Measurements from ENCODE around the gene SPDYC.
"Not testable (repeated sequence)": the region's sequence is repeated elsewhere in the genome, so short reads cannot be mapped to it uniquely, and the experiment has no call there.

SPDYC gene

DNA sequence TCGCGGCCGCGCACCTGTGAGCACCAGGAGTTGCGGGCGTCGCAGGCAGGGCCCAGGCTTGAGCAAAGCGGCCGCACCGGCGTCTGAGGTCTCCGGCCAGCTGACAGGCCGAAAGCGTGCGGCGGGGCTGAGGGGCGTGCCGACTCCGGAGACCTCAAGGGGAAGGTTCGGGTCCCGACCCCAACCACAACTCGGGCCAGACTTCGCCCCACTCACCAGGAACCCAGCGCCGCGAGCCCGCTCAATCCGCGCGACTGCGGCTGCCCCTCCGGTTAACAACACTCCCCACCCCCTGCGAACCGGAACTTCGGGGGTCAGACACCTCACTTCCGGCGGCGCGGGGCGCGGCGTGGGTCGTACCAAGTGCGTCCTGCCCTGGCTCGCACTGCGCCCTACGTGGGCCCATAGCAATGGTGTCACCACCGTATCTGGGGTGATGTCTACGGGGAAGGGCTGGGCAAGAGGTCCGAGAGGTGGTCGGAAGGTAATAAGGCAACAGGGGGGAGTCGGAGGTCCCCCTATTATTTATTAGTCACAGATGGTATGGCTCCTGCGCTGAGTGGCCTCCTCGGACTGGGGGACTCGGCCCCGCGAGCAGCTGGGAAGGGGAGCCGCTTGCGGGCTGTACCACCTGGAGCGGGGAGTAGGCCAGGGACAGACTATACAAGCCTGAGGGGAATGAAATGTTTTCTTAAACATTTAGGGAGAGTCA, 35.6 kb upstream of the SPDYC start, which contains the start of gene SYVN1:
Gene SYVN1 (minus strand): TSS at position 280 of the 712 bp plus-strand sequence. CDS start 918 bp downstream, outside the sequence.
- no peak for DNase-seq

GRCh38 chr11:65134952-65135632, 34.9 kb upstream of the SPDYC start:
- no peak for DNase-seq

DNA sequence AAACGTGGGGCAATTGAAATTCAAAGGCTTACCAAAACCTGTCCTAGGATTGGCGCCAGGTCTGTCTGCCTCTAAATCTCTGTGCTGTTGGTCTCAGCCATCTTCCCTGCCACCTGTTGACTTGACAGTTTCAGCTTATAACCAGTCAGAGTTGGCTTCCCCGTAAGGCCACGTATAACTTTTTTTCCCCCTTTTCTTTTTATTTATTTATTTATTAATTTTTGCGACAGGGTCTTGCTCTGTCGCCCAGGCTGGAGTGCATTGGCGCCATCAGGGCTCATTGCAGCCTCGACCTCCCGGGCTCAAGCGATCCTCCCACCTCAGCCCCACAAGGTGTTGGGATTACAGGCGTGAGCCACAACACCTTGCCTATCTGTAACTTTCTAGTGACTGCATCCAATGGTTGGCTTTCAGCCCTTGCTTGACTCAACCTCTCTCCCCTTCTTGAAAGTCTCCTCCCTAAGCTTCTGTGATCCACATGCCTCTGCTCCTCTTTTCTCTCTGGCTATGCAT, 34.3 kb upstream of the SPDYC start:
- no peak for DNase-seq

DNA sequence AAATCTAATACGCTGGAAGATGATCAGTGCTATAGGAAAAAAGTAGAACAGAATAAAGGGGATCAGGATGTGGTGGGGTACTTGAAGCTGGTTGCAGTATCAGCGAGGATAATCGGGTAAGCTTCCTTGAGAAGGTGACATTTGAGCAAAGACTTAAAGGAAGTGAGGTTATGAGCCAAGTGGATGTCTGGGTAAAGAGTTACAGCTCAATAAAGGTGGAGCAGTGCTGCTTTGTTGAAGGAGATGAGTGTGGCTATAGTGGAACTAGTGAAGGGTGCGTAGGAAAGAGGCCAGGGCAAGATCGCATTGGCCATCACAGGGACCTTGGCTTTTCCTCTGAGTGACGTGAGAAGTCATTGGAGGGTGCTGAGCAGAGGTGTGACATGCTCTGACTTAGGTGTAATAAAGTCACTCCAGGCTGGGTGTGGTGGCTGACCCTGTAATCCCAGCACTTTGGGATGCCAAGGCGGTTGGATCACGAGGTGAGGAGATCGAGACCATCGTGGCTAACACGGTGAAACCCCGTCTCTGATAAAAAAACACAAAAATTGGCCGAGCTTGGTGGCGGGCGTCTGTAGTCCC, 33.4 kb upstream of the SPDYC start:
- DNase-seq, result no peak

DNA sequence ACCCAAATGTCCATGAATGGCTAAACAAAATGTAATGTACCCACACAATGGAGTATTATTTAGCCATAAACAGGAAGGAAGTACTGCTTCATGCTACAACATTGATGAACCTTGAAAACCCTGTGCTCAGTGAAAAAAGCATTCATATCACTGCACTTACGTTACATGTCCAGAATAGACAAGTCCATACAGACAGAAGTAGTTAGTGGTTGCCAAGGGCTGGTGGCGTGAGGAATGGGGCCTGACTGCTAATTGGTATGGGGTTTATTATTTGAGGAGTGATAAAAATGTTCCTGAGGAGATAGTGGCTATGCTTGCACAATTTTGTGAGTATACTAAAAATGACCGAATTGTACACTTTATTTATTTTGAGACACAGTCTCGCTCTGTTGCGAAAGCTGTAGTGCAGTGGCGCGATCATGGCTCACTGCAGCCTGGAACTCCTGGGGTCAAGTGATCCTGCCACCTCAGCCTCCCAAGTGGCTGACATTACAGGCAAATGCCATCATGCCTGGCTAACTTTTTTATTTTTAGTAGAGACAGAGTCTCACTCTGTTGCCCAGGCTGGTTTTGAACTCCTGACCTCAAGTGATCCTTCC, 28.0 kb upstream of the SPDYC start:
- DNase-seq, result no peak

DNA sequence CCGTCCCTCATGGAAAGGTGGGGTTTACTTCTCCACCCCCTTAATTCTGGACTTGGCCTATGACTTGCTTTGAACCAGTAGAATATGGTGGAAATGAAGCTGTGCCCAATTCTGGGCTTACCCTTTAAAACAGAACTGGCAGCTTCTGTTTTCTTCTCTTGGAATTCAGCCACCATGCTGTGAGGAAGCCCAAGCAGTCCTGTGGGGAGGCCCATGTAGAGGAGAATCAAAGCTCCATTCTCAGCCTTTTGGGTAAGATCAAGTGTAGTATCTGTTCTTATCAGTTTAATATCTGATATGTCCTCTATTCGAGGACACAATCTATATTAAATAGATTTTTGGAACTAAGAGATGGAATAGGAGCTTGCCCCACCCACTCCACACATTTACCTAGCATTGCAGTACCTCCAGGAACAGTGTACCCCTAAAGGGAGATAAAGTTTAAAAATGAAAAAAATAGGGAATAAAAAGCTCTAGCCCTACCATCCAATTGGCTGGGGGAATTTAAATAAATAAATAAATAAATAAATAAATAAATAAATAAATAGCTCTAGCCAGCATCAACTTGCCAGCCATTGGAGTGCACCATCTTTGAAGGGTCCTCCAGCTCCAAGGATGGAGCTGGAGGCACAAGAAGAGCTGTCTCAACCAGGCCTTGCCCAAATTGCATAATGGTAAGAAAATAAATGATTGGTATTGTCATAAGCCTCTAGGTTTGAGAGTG, 22.5 kb upstream of the SPDYC start:
- no peak for DNase-seq

GRCh38 chr11:65148657-65149056, 21.4 kb upstream of the SPDYC start:
- no peak for DNase-seq

DNA sequence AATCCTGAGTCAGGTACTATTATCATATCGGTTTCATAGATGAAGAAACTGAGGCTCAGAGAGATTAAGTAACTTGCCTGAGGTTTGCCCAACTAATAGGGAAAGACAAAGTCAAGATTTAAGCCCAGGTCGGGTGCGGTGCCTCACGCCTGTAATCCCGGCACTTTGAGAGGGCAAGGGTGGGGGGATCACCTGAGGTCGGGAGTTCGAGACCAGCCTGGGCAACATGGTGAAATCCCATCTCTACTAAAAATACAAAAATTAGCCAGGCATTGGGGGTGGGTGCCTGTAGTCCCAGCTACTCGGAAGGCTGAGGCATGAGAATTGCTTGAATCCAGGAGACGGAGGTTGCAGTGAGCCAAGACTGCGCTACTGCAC, 19.9 kb upstream of the SPDYC start:
- not testable (repeated sequence) for DNase-seq

DNA sequence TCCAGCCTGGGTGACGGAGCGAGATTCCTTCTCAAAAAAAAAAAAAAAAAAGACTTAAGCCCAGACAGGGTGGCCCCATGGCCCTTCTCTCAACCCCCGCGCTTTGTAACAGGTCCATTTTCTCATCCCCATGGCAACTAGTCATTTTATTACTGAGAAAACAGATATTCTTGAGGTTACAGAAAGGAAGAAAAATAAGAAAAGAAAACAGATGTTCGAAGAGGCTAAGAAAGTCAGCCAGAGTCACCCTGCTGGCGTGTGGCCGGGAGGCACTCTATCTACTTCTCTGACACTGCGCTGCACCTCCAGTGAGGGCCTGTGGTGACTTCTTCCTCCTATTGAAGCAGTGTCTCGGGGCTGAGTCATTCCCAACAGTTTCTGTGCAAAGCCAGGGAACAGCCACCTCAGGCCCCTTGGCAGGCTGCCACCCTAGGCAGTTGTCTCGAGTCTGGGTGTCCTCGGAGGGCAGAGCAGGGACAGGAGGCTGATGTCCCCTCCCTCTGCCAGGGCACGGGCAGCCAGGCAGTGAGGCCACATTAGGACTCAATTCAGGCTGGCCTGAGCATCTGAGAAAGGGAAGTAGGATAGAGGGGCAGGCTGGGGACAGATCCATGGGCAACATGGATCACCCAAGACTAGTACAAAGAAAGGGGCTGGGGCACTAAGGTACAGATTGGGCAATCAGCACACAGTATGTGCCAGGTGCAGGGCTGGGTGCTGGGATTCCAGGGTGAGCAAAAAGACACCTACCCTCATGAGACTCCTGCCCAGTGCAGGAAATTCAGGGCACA, 19.3 kb upstream of the SPDYC start:
- no peak for DNase-seq

DNA sequence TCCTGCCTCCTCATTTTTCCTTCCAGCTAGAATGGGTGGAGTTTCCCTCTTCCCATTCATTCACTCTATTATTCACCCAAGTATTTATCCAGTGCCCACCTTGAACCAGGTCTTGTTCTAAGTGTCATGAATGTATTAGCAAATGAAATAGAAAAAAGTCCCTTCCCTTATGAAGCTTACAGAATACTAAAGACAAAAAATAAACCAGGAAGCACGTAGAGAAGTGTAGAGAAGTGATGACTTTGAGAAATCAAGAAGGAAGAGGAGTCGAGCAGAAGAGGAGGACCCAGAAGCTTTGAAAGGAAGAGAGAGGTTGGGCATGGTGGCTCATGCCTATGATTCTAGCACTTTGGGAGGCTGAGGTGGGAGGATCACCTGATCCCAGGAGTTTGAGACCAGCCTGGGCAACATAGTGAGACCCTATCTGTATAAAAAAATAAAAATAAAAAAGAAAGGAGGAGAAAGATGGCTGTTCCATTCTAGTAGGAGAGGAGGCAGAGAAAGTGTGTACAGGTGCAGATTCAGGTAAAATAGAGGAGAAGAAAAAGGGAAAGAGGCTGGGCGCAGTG, 18.6 kb upstream of the SPDYC start:
- DNase-seq, result no peak

DNA sequence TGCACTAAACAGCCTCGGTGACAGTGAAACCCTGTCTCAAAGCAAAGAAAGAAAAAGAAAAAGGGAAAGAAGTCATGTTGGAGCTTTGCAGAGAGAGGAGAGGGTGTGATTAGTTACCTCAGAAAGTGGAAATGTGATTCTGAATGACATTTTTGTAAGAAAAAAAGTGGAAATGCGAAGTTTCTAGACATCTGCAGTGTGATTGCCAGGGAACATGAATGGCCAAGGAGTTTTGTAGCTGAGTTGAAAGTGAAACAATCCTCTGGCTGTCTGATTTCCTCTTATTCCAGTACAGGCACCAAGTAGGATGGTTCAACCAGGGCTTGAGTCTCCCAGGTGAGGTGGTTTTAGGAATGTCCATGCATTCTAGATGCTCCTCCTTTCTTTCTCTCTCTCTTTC, 17.9 kb upstream of the SPDYC start:
- DNase-seq, result no peak

DNA sequence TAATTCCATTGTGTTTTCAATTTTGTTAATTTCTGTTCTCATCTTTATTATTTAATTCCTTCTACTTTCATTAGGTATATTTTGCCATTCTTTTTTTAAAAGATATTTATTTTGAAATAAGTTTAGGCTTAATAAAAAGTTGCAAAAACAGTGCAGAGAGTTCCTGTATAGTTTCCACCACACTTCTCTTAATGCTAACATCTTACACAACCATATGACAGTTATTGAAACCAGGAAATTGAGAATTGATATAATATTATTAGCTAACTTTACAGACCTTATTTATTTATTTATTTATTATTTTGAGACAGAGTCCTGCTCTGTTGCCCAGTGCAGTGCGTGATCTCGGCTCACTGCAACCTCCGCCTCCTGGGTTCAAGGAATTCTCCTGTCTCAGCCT, 13.8 kb upstream of the SPDYC start:
- DNase-seq, result no peak

- no peak for DNase-seq
Measured at GRCh38 chr11:65156926-65157325, 13.1 kb upstream of the SPDYC start.

GRCh38 chr11:65157336-65157735, 12.7 kb upstream of the SPDYC start:
- DNase-seq, result no peak

- DNase-seq, result no peak
Measured at GRCh38 chr11:65159012-65159411, 11.0 kb upstream of the SPDYC start.

DNA sequence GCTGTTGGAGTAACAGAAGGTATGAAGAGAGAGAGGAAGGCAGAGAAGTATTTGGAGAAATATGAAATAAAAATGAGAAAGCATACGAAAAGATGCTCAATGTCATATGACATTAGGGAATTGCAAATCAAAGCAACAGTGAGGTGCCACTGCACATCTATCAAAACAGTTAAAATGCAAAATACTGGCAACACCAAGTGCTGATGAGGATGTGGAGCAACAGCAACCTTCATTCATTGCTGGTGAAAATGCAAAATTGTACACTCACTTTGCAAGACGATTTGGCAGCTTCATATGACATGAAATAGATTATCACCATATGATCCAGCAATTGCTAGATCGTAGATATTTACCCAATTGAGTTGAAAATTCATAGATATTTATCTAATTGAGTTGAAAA, 9.4 kb upstream of the SPDYC start:
- no peak for DNase-seq

DNA sequence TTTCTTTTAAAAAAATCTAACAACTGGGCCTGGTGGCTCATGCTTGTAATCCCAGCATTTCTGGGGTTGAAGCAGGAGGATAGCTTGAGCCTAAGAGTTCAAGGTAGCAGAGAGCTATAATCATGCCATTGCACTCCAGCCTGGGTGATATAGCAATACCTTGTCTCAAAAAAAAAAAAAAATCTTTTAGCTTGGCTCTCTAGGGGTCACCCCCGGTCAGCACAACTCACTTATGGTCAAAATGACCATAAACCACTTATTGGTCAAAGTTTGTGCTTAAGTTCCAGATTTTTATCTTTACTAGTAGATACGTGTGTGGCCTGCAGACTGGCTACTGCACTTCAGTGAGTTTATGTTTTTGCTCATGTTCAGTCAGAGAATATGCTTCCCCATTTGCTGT, 6.3 kb upstream of the SPDYC start:
- DNase-seq, result no peak

- DNase-seq, result no peak
Measured at GRCh38 chr11:65165410-65166317, 4.4 kb upstream of the SPDYC start.

DNA sequence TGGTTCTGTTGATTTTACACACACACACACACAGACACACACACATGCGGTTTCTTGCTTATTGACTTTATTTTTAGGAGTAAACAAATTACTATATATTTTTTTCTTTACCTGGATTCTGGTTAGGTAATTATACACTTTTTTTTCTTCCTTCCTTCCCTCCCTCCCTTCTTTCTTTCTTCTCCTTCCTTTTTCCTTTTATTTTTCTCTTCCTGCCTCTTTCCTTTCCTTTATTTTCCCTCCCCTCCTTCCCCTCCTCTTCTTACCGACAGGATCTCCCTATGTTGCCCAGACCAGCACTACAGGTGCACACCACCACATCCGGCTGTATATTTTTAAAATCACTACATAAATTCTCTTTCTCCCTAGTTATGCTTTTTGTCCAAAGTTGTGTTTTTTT, 3.1 kb upstream of the SPDYC start:
- DNase-seq, result no peak

DNA sequence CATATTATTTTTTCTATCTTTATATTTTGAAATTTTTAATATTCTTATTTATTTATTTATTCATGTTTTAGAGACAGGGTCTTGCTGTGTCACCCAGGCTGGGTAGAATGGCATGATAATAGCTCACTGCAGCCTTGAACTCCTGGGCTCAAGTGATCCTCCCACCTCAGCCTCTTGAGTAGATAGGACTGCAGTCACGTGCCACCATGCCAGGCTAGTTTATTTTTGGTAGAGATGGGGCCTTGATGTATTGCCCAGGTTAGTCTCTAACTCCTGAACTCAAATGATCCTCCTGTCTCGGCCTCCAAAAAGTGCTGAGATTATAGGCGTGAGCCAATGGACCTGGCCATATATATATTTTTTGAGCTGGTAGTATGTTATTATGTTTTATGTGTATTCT, 2.4 kb upstream of the SPDYC start:
- DNase-seq, result no peak

DNA sequence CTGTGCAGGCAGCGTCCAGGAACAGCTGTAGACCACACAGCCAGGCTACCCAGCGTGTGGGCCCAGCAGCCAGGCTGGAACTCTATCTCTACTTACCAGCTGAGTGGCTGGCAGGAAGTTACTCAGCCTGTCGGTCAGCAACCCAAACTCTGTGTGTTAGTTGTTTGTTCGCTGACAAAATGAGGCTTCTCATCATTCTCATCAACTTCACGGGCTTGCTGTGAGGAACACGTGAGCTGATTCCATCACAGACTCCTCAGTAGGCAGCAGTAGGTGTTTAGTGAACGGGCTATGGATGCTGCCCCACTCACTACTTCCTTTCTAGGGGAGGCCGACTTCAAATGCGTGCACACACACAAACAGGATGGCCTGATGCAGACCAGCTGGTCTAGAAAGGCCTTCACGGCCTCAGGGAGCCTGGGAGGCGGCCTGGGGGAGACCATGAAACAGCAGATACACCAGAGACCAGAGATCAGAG, 830 bp upstream of the SPDYC start:
- DNase-seq, result no peak
